Caki2 (cell line): ENCODE results near the gene ATF6. TPM values are rescaled to one million over a fixed set of nuclear protein-coding genes. Genes with fewer than 3 reads are reported as not detected.

Experiments used
- DNase-seq: peaks from one replicate; pipeline ENCODE4 v3.0.0-alpha.2; 2015; ENCODE audit warnings: low read depth
- in situ Hi-C: cut with HindIII; loops from 2 replicates; pipeline ENCODE4 v1.10.0; 2016; ENCODE audit warnings: low sequenced_read_pairs, low pct_unique_long_range_greater_than_20kb, mixed read lengths
- total RNA-seq: library from RNA; depleted of rRNA; stranded (reverse); fragments of >200 nt; shearing (Covaris generic); gene quantifications from 2 replicates; pipeline ENCODE4 v1.2.3, GENCODE V29; 2014; ENCODE audit warnings: low replicate concordance

The ATF6 gene
- total RNA-seq, 1 experiment from 2014 or later: 13.5 TPM

- no peak for DNase-seq
- in situ Hi-C loops: no loop called here
These were observed 83.4 kb downstream of the ATF6 start for GRCh38 chr1:161849518-161849917.

GRCh38 chr1:161855260-161855659, 89.1 kb downstream of the ATF6 start:
- DNase-seq: no peak
- in situ Hi-C loops: no loop called here

- no peak for DNase-seq
- in situ Hi-C loops: no loop called here
These were observed 92.2 kb downstream of the ATF6 start for GRCh38 chr1:161858271-161858670.

GRCh38 chr1:161863549-161863948, 97.4 kb downstream of the ATF6 start:
- in situ Hi-C loops: no loop called here

GRCh38 chr1:161864577-161864976, 98.5 kb downstream of the ATF6 start:
- DNase-seq: peak; percentile 38
- in situ Hi-C loops: no loop called here

More at GRCh38 chr1:161863549-161863948, 97.4 kb downstream of the ATF6 start:
- DNase-seq: no peak

GRCh38 chr1:161866241-161866640, 100.1 kb downstream of the ATF6 start:
- DNase-seq: no peak
- in situ Hi-C loops: no loop called here

GRCh38 chr1:161868832-161869231, 102.7 kb downstream of the ATF6 start:
- DNase-seq: no peak
- in situ Hi-C loops: no loop called here

GRCh38 chr1:161869291-161869690, 103.2 kb downstream of the ATF6 start:
- in situ Hi-C loops: no loop called here
- no peak for DNase-seq

GRCh38 chr1:161872506-161872905, 106.4 kb downstream of the ATF6 start:
- in situ Hi-C loops: no loop called here
- DNase-seq: no peak

GRCh38 chr1:161879261-161879660, 113.1 kb downstream of the ATF6 start:
- in situ Hi-C loops: no loop called here
- no peak for DNase-seq

GRCh38 chr1:161884475-161884874, 118.4 kb downstream of the ATF6 start:
- DNase-seq: no peak
- in situ Hi-C loops: no loop called here

- DNase-seq: peak; percentile 65
- in situ Hi-C loops: no loop called here
These were observed 118.9 kb downstream of the ATF6 start for GRCh38 chr1:161885003-161885402.

GRCh38 chr1:161885759-161886158, 119.6 kb downstream of the ATF6 start:
- in situ Hi-C loops: no loop called here

GRCh38 chr1:161886589-161886988, 120.5 kb downstream of the ATF6 start:
- no peak for DNase-seq
- in situ Hi-C loops: no loop called here

More at GRCh38 chr1:161885759-161886158, 119.6 kb downstream of the ATF6 start:
- no peak for DNase-seq

GRCh38 chr1:161887730-161888287, 121.7 kb downstream of the ATF6 start:
- in situ Hi-C loops: no loop called here
- no peak for DNase-seq

- DNase-seq: no peak
- in situ Hi-C loops: no loop called here
These were observed 124.5 kb downstream of the ATF6 start for GRCh38 chr1:161890574-161890973.

GRCh38 chr1:161899091-161899490, 133.0 kb downstream of the ATF6 start:
- in situ Hi-C loops: no loop called here

GRCh38 chr1:161900160-161900559, 134.0 kb downstream of the ATF6 start:
- in situ Hi-C loops: no loop called here
- DNase-seq: no peak

More at GRCh38 chr1:161899091-161899490, 133.0 kb downstream of the ATF6 start:
- DNase-seq: no peak

GRCh38 chr1:161902182-161902581, 136.1 kb downstream of the ATF6 start:
- DNase-seq: peak; percentile 67
- in situ Hi-C loops: no loop called here

- in situ Hi-C loops: no loop called here
These were observed 139.3 kb downstream of the ATF6 start for GRCh38 chr1:161905269-161905884.

More at GRCh38 chr1:161905269-161905884, 139.3 kb downstream of the ATF6 start:
- no peak for DNase-seq
